HPDE6-E6E7 (cell line): Measurements from ENCODE around the gene ABCG1.

ENCODE experiments used
- DNase-seq: peaks from one replicate; pipeline ENCODE4 v3.0.0; 2011; ENCODE audit warnings: missing footprints; ENCODE audit errors: extremely low spot score

The ABCG1 gene

DNA sequence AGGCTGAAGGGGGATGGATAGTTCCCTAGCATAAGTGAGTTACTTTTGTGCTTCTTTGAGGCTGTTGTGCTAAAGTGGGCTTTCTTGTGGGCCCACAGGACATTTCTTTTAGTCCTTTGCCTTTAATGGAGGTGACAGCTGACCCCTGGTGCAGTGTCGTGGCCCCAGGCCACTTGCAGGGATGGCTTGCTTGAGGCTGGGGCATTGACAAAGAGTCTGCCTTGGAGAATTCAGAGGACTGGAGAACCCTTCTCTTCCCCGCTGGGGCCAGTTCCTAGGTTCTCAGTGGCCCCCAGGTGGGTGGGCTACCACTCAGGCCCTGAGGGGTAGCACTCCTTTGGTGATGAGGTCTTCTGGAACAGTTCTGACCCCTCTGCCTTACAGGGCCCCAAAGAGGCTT lies 12.8 kb downstream of the ABCG1 start:
- no peak for DNase-seq

GRCh38 chr21:42232176-42232825 lies 13.4 kb downstream of the ABCG1 start:
- no peak for DNase-seq

GRCh38 chr21:42233067-42233961 lies 14.4 kb downstream of the ABCG1 start:
- DNase-seq, result no peak

- DNase-seq, result no peak
Measured at GRCh38 chr21:42234041-42234440, 15.1 kb downstream of the ABCG1 start.

DNA sequence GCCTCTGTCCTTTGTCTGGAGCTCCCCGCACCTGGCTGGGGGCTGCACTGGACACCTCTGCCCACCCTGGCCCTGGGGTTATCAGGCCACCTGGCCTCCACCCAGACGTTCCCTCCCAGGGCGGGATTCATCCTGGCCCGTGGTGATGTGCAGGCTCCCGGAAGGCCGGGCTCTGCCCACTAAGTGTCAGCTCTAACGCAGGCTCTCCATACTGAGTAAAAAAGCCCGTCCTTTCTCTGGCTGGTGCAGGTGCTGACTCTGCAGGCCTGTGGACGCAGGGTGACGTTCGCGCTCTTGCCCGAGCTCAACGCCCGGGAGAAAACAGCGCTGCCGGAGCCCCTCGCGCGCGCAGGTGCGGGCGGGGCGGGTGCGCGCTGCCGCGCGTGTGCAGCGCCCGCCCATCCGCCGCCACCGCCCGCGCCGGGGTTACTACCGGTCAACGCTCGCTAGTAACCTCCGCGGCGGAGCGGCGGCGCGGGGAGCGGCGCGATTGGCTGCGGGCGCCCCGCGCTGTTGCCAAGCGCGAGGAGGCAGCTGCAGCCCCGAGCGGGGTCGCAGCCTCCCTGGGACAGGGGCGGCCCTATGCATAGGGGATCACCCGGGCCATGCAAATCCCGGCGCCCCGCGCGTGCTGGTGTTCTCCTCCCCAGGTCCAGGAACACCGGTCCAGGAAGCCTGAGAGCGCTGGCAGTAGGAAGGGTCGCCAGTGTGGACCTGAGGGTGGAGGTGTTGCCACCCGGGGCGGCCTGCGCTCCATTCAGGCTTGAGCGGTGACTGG lies 15.7 kb downstream of the ABCG1 start:
- DNase-seq, result peak; percentile 43

- DNase-seq, result no peak
Measured at GRCh38 chr21:42235593-42235992, 16.7 kb downstream of the ABCG1 start.

GRCh38 chr21:42236014-42236413 lies 17.1 kb downstream of the ABCG1 start:
- no peak for DNase-seq

- no peak for DNase-seq
Measured at GRCh38 chr21:42236693-42237092, 17.8 kb downstream of the ABCG1 start.

DNA sequence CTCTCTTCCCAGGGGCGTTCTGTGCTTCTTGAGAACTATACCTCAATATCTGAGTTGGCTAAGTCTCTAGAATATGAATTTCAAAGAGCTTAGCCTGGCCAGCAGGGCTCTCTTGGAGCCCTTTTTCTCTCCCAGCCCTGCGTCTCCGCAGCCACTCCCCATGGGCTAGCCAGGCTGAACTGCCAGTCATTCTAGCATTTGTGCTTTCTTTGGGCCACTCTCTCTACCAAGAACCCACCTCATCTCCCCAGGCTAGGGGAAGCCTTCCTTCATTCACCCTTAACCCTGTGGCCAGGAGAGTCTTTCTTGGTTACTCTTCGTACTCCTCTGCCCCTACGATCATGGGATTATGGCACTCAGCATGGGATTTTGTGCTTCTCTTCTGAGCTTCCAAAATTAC lies 18.2 kb downstream of the ABCG1 start:
- DNase-seq, result no peak

GRCh38 chr21:42237577-42237976 lies 18.6 kb downstream of the ABCG1 start:
- no peak for DNase-seq

- no peak for DNase-seq
Measured at GRCh38 chr21:42238185-42238934, 19.4 kb downstream of the ABCG1 start.

- no peak for DNase-seq
Measured at GRCh38 chr21:42239556-42239955, 20.6 kb downstream of the ABCG1 start.

DNA sequence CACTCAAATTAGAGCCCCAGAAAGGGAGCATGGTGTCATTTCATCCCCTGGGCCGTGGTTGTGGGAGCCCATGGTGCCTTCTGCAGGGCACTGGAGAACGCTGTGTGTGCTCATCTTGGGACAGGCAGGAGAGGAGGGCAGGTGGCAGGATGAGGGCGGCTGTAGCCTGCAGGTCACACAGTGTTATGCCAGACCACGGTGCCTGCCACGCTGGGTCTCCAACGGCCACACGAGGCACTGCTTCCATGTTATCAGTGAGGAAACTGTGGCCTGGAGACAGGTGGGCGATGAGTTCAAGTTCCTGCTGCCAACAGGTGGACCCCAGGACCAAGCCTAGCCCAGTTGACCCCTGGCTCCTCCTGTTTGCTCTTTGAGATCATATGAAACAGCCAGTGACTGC lies 21.0 kb downstream of the ABCG1 start:
- DNase-seq, result no peak

DNA sequence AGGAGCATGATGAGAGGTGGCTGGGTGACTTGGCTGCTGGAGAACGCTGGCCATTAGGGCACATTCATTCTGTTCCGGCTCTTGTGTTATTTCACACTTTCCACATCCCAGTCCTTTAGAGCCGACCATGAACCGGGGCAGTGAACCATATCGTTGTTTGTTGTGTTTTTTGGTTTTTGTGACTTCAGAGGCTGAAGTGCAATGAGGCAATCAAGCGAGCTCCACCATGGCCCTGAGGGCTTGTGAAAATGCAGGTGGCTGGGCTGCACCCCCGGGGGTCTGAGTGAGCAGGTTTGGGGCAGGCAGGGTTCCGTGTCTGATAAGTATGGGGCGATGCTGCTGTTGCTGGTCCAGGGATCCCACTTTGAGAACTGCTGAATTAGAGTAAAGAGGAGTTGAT lies 23.7 kb downstream of the ABCG1 start:
- no peak for DNase-seq

- DNase-seq, result no peak
Measured at GRCh38 chr21:42243026-42243425, 24.1 kb downstream of the ABCG1 start.

- no peak for DNase-seq
Measured at GRCh38 chr21:42245331-42246193, 26.6 kb downstream of the ABCG1 start.

DNA sequence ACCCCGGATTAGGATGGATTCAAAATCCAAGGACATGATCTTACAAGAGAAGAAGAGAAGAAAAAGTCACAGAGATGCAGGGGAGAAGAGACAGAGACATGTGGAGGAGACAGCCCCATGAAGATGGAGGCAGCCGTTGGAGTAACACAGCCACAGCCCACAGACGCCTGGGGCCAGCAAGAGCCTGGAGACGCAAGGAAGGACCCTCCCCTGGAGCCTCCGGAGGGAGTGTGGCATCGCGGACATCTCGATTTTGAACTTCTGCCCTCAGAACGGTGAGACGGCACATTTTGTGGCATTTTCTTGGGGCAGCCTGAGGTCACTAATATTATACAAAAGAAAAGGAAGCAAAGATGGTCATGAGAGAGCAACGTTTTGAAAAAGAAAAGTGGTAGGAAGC lies 28.8 kb downstream of the ABCG1 start:
- DNase-seq, result no peak

DNA sequence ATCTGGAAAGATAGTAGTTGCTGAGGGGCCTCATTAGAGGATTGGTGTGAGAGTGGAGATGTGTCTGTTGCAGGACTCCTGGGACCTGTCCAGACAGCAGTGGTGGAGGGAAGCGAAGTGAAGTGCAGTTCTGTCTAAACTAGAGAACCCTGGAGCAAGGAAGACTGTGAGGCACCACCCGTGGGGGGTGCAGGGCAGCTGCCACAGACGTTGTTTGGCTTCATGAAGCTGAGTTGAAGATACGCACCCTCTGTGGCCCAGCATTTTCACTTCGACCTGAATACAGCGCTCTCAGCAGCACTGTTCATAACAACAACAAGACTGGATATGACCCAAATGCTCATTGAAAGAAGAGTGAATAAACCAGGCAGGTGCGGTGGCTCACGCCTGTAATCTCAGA lies 29.3 kb downstream of the ABCG1 start:
- DNase-seq, result no peak

GRCh38 chr21:42248783-42249597 lies 30.1 kb downstream of the ABCG1 start:
- no peak for DNase-seq
